ENCODE data around the gene USP28.

Gene USP28

GRCh38 chr11:113817626-113818025 is 57.7 kb downstream of the USP28 start:
- WGBS (ENCODE audit: extremely low coverage, insufficient coverage, insufficient read length) = no CpG with 5 or more reads among the region's 6 CpGs

GRCh38 chr11:113817162-113817561 is 58.2 kb downstream of the USP28 start:
- Histone ChIP-seq H3K4ac (ENCODE audit: low read depth, low read length) (no peak overlapping the region), H3K4me1 (ENCODE audit: control insufficient read depth in 1 of 2, insufficient read depth in 2 of 2, low read length in 2 of 2) (no peaks in the 10 kb centered on the region), H3K27ac (ENCODE audit: low read depth, low read length) (no peak overlapping the region), H3K4me3 (ENCODE audit: low read depth, low read length) (no peak overlapping the region), H2AK5ac (ENCODE audit: low read length) (no peak overlapping the region), H3K23ac (ENCODE audit: low read length) (no peak overlapping the region), H3K79me2 (ENCODE audit: control insufficient read depth, insufficient read depth, low read length, poor library complexity) (no peaks in the 10 kb centered on the region), H4K12ac (ENCODE audit: low read depth, low read length) (no peak overlapping the region), H4K91ac (ENCODE audit: low read depth, low read length) (no peak overlapping the region), H3K79me1 (ENCODE audit: low read length) (no peaks in the 10 kb centered on the region), H2BK12ac (ENCODE audit: low read length) (no peak overlapping the region), H3K4me2 (ENCODE audit: low read length) (no peak overlapping the region), H2BK120ac (ENCODE audit: insufficient read depth, low read length, poor library complexity) (no peak overlapping the region), H2AFZ (ENCODE audit: insufficient read depth, low read length, poor library complexity) (no peak overlapping the region), H2BK5ac (ENCODE audit: low read depth, low read length, poor library complexity) (no peak overlapping the region), H4K8ac (ENCODE audit: low read depth, low read length) (no peak overlapping the region), H3K14ac (ENCODE audit: low read length) (no peak overlapping the region), H3K18ac (ENCODE audit: low read length) (no peak overlapping the region), H3K9ac (ENCODE audit: low read length) (no peak overlapping the region), H3K36me3 (ENCODE audit: control insufficient read depth in 1 of 2, insufficient read depth in 2 of 2, low read length in 2 of 2) (peaks cover 10% of the 10 kb centered on the region in 2 experiments), H3K9me3 (ENCODE audit: insufficient read depth, low read depth, low read length) (no peaks in the 10 kb centered on the region), H3K27me3 (ENCODE audit: insufficient read depth, low read length) (no peaks in the 10 kb centered on the region)
- no peak for DNase-seq
- no CpG with 5 or more reads among the region's 1 CpG for WGBS (ENCODE audit: extremely low coverage, insufficient coverage, insufficient read length)

More at GRCh38 chr11:113817626-113818025, 57.7 kb downstream of the USP28 start:
- H3K9me3 ChIP-seq (ENCODE audit: insufficient read depth, low read depth, low read length) = no peaks in the 10 kb centered on the region
- no peak overlapping the region for H4K8ac ChIP-seq (ENCODE audit: low read depth, low read length)
- H3K36me3 ChIP-seq (ENCODE audit: control insufficient read depth in 1 of 2, insufficient read depth in 2 of 2, low read length in 2 of 2) = peaks cover 10% of the 10 kb centered on the region in 2 experiments
- H3K4me2 ChIP-seq (ENCODE audit: low read length) = no peak overlapping the region
- H2AFZ ChIP-seq (ENCODE audit: insufficient read depth, low read length, poor library complexity) = no peak overlapping the region
- no peak overlapping the region for H2AK5ac ChIP-seq (ENCODE audit: low read length)
- no peaks in the 10 kb centered on the region for H3K79me1 ChIP-seq (ENCODE audit: low read length)
- H3K4me1 ChIP-seq (ENCODE audit: control insufficient read depth in 1 of 2, insufficient read depth in 2 of 2, low read length in 2 of 2) = no peaks in the 10 kb centered on the region
- no peak overlapping the region for H3K4me3 ChIP-seq (ENCODE audit: low read depth, low read length)
- H3K27me3 ChIP-seq (ENCODE audit: insufficient read depth, low read length) = no peaks in the 10 kb centered on the region
- no peak overlapping the region for H3K4ac ChIP-seq (ENCODE audit: low read depth, low read length)
- no peak overlapping the region for H3K9ac ChIP-seq (ENCODE audit: low read length)
- H3K27ac ChIP-seq (ENCODE audit: low read depth, low read length) = no peak overlapping the region
- H2BK5ac ChIP-seq (ENCODE audit: low read depth, low read length, poor library complexity) = no peak overlapping the region
- DNase-seq = peak; percentile 4 to 45
- no peak overlapping the region for H3K18ac ChIP-seq (ENCODE audit: low read length)
- H3K23ac ChIP-seq (ENCODE audit: low read length) = no peak overlapping the region
- no peak overlapping the region for H4K91ac ChIP-seq (ENCODE audit: low read depth, low read length)
- H3K14ac ChIP-seq (ENCODE audit: low read length) = no peak overlapping the region
- H2BK120ac ChIP-seq (ENCODE audit: insufficient read depth, low read length, poor library complexity) = no peak overlapping the region
- H3K79me2 ChIP-seq (ENCODE audit: control insufficient read depth, insufficient read depth, low read length, poor library complexity) = no peaks in the 10 kb centered on the region
- H4K12ac ChIP-seq (ENCODE audit: low read depth, low read length) = no peak overlapping the region
- no peak overlapping the region for H2BK12ac ChIP-seq (ENCODE audit: low read length)

- Histone ChIP-seq H3K27me3 (ENCODE audit: insufficient read depth, low read length) (no peaks in the 10 kb centered on the region), H3K9me3 (ENCODE audit: insufficient read depth, low read depth, low read length) (no peaks in the 10 kb centered on the region), H2AFZ (ENCODE audit: insufficient read depth, low read length, poor library complexity) (no peak overlapping the region), H3K18ac (ENCODE audit: low read length) (no peak overlapping the region), H3K9ac (ENCODE audit: low read length) (no peak overlapping the region), H2AK5ac (ENCODE audit: low read length) (no peak overlapping the region), H3K79me2 (ENCODE audit: control insufficient read depth, insufficient read depth, low read length, poor library complexity) (no peaks in the 10 kb centered on the region), H3K23ac (ENCODE audit: low read length) (no peak overlapping the region), H3K4ac (ENCODE audit: low read depth, low read length) (no peak overlapping the region), H4K12ac (ENCODE audit: low read depth, low read length) (no peak overlapping the region), H3K79me1 (ENCODE audit: low read length) (no peaks in the 10 kb centered on the region), H3K27ac (ENCODE audit: low read depth, low read length) (no peak overlapping the region), H2BK5ac (ENCODE audit: low read depth, low read length, poor library complexity) (no peak overlapping the region), H2BK120ac (ENCODE audit: insufficient read depth, low read length, poor library complexity) (no peak overlapping the region), H3K14ac (ENCODE audit: low read length) (no peak overlapping the region), H4K8ac (ENCODE audit: low read depth, low read length) (no peak overlapping the region), H4K91ac (ENCODE audit: low read depth, low read length) (no peak overlapping the region), H3K4me1 (ENCODE audit: control insufficient read depth in 1 of 2, insufficient read depth in 2 of 2, low read length in 2 of 2) (no peaks in the 10 kb centered on the region), H3K4me2 (ENCODE audit: low read length) (no peak overlapping the region), H3K4me3 (ENCODE audit: low read depth, low read length) (no peak overlapping the region), H2BK12ac (ENCODE audit: low read length) (no peak overlapping the region), H3K36me3 (ENCODE audit: control insufficient read depth in 1 of 2, insufficient read depth in 2 of 2, low read length in 2 of 2) (peaks cover 4% of the 10 kb centered on the region in 2 experiments)
- no peak for DNase-seq
Measured at GRCh38 chr11:113814181-113814580, 61.2 kb downstream of the USP28 start.

GRCh38 chr11:113808931-113809330 is 66.4 kb downstream of the USP28 start:
- Histone ChIP-seq H3K27ac (ENCODE audit: low read depth, low read length) (no peak overlapping the region), H4K12ac (ENCODE audit: low read depth, low read length) (no peak overlapping the region), H3K79me1 (ENCODE audit: low read length) (no peaks in the 10 kb centered on the region), H3K18ac (ENCODE audit: low read length) (no peak overlapping the region), H3K36me3 (ENCODE audit: control insufficient read depth in 1 of 2, insufficient read depth in 2 of 2, low read length in 2 of 2) (peaks cover 9 to 15% of the 10 kb centered on the region in 2 experiments), H2BK5ac (ENCODE audit: low read depth, low read length, poor library complexity) (no peak overlapping the region), H3K14ac (ENCODE audit: low read length) (no peak overlapping the region), H2AFZ (ENCODE audit: insufficient read depth, low read length, poor library complexity) (no peak overlapping the region), H2BK12ac (ENCODE audit: low read length) (no peak overlapping the region), H2AK5ac (ENCODE audit: low read length) (no peak overlapping the region), H2BK120ac (ENCODE audit: insufficient read depth, low read length, poor library complexity) (no peak overlapping the region), H3K4me1 (ENCODE audit: control insufficient read depth in 1 of 2, insufficient read depth in 2 of 2, low read length in 2 of 2) (peaks cover 0 to 3% of the 10 kb centered on the region in 2 experiments), H3K9me3 (ENCODE audit: insufficient read depth, low read depth, low read length) (no peaks in the 10 kb centered on the region), H3K9ac (ENCODE audit: low read length) (no peak overlapping the region), H3K4ac (ENCODE audit: low read depth, low read length) (no peak overlapping the region), H3K4me3 (ENCODE audit: low read depth, low read length) (no peak overlapping the region), H3K27me3 (ENCODE audit: insufficient read depth, low read length) (no peaks in the 10 kb centered on the region), H3K23ac (ENCODE audit: low read length) (no peak overlapping the region), H4K91ac (ENCODE audit: low read depth, low read length) (no peak overlapping the region), H4K8ac (ENCODE audit: low read depth, low read length) (no peak overlapping the region), H3K79me2 (ENCODE audit: control insufficient read depth, insufficient read depth, low read length, poor library complexity) (no peaks in the 10 kb centered on the region), H3K4me2 (ENCODE audit: low read length) (no peak overlapping the region)
- no peak for DNase-seq
- WGBS (ENCODE audit: extremely low coverage, insufficient coverage, insufficient read length) = no CpG with 5 or more reads among the region's 2 CpGs

Measured in trophoblast cell (in vitro differentiated cells and primary cell).